HG03342 (cell line): Measurements from ENCODE around the gene HSPG2.

Experiments
- ATAC-seq: cut with Tn5 transposase; IDR thresholded peaks from one replicate; pipeline ENCODE4 v1.9.1; 2021; ENCODE audit warnings: mild to moderate bottlenecking, moderate library complexity; ENCODE audit not compliant: unreplicated experiment

The HSPG2 gene

DNA sequence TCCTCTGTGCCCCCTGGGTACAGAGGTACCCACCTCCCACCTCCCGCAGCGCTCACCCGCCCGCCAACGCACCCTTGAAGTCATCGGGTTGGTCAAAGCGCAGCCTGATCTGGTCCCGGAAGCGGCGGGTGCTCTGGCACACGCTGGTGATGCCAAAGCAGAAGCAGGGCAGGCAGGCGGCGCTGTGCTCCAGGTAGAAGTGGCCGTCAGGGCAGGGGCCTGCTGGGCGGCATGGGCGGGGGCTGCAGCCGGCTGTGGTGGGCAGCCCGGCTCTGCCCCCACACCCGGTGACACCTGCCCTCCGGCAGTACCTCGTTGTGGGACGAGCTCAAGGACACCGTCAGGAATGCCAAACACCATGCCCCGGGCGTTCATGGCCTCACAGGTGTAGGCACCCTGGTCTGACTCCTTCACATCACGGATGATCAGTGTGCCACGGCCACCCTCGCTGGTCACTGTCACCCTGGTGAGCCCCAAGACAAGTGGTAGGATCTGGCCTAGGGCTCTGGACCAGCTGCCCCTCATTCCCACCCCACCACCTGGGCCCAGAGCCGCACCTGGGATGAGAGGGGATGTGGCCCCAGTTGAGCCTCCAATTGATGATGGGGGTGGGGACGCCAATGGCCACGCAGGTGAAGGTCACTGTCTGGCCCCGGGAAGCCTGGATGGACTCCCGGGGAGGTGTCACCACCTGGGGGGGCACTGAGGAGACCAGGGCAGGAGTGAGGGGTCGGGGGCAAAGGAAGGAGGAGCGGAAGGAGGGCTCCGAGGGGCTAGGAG, 52.5 kb downstream of the HSPG2 start:
- ATAC-seq: no peak

GRCh38 chr1:21882721-21883415, 54.2 kb downstream of the HSPG2 start:
- no peak for ATAC-seq

DNA sequence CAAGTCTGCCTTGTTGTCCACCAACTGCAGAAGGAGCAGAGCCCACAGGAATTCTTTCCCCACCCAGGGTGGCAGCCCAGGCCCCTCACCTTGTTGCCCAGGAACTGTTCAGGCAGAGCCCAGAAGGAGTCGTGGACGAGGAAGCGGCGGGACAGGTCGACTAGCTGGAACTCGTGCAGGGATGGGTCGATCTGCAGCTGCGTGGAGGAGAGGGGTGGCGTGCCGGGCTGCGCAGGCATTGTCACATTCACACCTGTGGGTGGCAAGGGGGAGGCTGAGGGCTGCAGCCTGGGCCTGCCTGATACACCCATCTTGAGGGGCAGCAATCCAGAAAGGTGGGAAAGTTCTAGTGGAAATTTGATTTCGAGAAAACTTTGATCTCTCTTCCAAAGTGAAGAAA, 55.9 kb downstream of the HSPG2 start:
- no peak for ATAC-seq

DNA sequence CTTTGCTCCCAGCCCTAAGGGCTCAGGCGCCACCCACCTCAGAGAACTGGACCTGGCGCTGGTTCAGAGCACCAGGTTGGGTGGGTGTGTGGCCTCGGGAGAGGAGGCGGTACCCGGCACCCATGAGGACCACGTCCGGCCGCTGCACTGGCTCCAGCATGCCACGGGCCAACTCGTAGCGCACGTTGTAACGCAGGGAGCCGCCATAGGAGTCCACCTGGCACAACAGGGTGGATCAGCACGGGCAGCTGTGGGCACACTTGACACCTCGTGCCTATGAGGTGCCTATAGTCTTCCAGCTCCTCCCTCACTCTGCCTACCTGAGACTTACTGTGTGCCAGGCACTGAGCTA, 56.5 kb downstream of the HSPG2 start:
- ATAC-seq: no peak

DNA sequence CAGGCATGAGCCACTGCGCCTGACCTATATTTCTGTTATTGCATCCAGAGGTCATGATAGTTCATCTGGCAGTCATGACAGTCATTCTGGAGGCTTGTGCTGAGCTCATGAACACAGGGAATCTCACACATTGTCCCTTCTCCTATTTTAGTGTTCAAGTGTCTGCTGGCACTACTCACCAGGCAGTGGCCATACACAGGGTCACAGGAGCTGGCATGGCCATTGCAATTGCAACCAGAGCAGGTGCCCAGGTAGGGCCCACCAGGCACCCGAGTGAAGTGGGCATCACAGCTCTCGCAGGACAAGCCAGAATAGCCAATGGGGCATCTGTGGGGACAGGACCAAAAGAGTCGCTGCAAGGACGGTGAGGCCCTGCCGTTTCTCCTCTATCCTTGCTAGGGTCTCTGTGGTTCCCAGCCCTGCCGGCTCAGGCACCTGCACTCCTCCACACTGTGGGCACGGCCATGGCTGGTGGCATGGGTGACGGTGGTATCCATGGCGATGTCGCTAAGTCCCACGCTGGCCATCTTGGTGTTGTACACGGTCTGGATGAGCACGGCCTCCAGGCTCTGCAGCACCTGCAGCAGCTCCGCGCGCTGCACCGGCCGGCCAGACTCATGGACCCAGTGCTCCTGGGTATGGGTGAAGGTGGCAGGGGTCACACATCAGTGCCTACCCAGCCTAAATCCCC, 57.0 kb downstream of the HSPG2 start:
- ATAC-seq: no peak

GRCh38 chr1:21878840-21879478, 58.2 kb downstream of the HSPG2 start:
- ATAC-seq: no peak

DNA sequence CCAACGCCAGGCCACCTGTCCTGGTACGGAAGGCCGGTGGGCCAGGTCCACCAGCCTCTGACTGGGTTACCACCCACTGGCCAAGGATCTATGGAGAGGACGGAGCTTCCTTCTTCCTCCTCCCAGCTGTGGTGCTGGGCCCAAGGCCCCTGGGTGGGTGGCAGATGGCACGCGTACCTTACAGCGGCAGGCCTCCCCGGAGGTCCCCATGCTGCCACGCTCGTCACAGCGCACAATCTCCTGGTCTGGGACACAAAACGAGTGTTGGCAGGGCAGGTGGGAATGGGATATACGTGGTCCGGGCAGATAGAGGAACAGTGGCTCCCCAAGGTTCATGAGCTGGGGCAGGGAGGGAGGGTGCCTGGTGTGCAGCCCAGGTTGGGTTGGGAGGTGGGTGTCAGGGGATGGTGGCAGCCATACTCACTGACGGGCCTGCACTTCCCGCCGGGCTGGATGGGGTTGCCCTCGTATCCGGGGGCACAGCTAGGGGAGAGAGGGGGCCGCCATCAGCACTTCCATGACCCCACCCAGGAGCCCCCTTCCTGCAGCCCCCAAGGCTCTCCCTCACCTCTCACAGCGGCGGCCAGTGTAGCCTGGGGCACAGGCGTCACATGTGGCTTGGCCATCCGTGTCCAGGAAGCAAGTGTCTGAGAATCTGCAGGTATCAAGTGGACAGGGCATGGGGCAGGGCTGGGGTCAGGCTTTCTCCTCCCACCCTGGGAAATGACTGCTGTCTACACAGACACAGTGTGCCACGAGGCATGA, 58.9 kb downstream of the HSPG2 start:
- no peak for ATAC-seq

- ATAC-seq: no peak
Observed at GRCh38 chr1:21876267-21876666, 60.8 kb downstream of the HSPG2 start.

DNA sequence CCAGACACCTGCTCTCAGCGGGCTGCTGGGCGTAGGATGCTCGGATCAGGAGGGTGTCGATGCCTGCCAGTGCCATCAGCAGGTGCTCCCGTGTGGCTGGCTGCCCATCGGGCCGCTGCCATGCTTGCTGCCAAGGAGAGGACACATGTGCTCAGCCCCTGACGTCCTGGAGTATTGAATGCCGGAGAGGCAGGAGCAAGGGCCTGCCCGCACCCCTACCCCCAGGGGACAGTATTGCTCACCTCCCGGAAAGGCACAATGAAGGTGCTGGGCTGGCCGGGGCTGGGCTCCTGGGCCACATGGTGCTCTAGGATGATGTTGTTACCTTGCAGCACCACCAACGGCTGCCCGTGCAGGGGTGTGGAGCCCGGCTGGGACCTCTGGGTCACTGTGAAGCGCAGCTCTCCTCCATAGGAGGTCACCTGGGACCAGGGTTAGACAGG, 61.5 kb downstream of the HSPG2 start:
- no peak for ATAC-seq

GRCh38 chr1:21874778-21875547, 62.1 kb downstream of the HSPG2 start:
- no peak for ATAC-seq

- no peak for ATAC-seq
Observed at GRCh38 chr1:21874328-21874727, 62.8 kb downstream of the HSPG2 start.

GRCh38 chr1:21873761-21874160, 63.3 kb downstream of the HSPG2 start:
- no peak for ATAC-seq

DNA sequence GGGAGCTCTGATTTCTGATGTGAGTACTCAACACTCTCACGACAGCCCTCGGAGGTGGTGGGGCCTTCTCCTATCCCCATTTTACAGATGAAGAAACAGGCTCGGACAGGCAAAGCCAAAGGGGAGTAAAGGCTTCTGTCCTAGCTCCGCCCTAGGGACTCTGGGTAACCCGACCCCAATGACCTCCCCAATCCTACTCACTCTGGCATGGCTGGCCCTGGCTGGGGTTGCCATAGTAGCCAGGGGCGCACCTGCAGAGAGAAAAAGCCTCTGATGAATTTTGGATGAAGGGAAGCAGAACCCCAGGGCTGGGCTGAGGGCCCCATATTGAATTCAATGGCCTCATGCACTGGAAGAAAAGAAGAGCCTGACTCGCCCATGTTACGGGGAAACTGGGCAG, 63.9 kb downstream of the HSPG2 start:
- no peak for ATAC-seq

- ATAC-seq: no peak
Observed at GRCh38 chr1:21872445-21873079, 64.5 kb downstream of the HSPG2 start.

GRCh38 chr1:21871943-21872342, 65.2 kb downstream of the HSPG2 start:
- ATAC-seq: no peak

GRCh38 chr1:21870611-21871010, 66.5 kb downstream of the HSPG2 start:
- no peak for ATAC-seq

DNA sequence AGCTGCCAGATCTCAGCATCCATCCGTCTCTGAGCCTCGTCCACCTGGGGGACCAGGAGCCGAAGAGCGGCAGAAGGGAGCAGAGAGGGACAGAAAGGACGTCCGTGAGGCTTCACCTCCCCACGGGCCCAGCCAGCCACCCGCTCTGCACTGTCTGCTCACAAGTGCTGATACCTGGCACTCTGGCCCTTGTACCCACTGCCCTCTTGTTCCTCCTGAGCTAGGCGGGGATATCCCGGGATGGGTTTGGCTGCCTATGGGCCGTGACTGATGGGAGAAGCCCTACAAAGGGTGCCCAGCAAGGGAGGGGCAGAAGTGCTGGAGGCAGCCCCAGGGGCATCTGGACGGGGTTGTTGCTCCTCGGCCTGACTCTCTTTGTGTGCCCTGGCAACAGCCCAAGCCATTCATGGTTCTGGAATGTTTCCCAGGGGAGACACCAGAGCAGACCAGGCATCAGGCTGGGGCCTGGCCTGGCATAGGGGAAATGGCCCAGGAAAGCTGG, 67.4 kb downstream of the HSPG2 start:
- ATAC-seq: no peak

DNA sequence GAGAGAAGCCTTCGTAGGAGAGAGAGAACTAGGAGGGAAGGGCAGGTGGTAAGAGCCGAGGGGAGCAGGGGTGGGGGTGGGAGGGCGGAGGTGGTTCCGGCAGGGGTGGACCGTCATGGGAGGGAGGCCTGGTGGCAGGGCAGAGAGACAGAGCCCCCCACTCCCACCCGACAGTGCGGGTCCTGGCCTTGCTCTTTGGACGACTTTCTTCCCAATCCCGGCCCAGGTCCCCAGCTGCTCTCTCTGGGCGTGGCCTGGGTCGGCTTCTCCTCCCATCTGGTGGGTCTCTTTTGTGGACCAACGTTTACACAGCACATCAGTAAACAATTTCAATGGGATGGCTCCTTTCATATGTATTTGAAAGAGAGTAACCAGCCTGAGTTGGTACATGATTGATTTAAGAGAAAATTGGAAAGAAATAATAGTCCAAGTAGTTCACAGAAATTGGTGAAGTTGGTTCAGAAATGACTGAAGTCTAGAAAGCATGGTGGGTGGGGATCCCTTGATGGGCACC, 68.1 kb downstream of the HSPG2 start:
- no peak for ATAC-seq

- no peak for ATAC-seq
Observed at GRCh38 chr1:21868482-21868881, 68.6 kb downstream of the HSPG2 start.
